Muscle layer of duodenum (tissue), 2 donors: ENCODE results near the gene CEACAM16.
"Not testable (repeated sequence)": the region's sequence is repeated elsewhere in the genome, so short reads cannot be mapped to it uniquely, and the experiment has no call there.

Source experiments
- H3K27ac ChIP-seq: one replicate; pipeline ENCODE4 v1.7.0; 2013; ENCODE audit warnings: mild to moderate bottlenecking, low read length
- H3K27me3 ChIP-seq: one replicate; pipeline ENCODE4 v1.7.0; 2013; ENCODE audit warnings: low read depth, mild to moderate bottlenecking, control low read depth, low read length
- H3K36me3 ChIP-seq, 2 donors: one replicate each; pipeline ENCODE4 v1.7.0; 2013; ENCODE audit warnings: low read length in 2 of 2, control low read depth in 1 of 2, mild to moderate bottlenecking in 1 of 2; ENCODE audit not compliant: insufficient read depth in 2 of 2, control insufficient read depth in 1 of 2
- H3K4me1 ChIP-seq, 2 donors: one replicate each; pipeline ENCODE4 v1.7.0; 2013; ENCODE audit warnings: low read length in 2 of 2, mild to moderate bottlenecking in 2 of 2, control low read depth in 1 of 2, moderate library complexity in 1 of 2; ENCODE audit not compliant: insufficient read depth in 2 of 2, control insufficient read depth in 1 of 2
- H3K4me3 ChIP-seq, 2 donors: one replicate each; pipeline ENCODE4 v1.7.0; 2013; ENCODE audit warnings: low read length in 2 of 2, low read depth in 1 of 2, mild to moderate bottlenecking in 1 of 2
- H3K9me3 ChIP-seq, 2 donors: one replicate each; pipeline ENCODE4 v1.7.0; 2013; ENCODE audit warnings: low read length in 2 of 2, control low read depth in 1 of 2, mild to moderate bottlenecking in 1 of 2; ENCODE audit not compliant: control insufficient read depth in 1 of 2
- donor health status: healthy.

The CEACAM16 gene

GRCh38 chr19:44720396-44720795 is 21.4 kb downstream of the CEACAM16 start:
- H3K9me3 ChIP-seq, H3K36me3 ChIP-seq, H3K27ac ChIP-seq, H3K4me3 ChIP-seq, H3K27me3 ChIP-seq: not testable (repeated sequence)
- H3K4me1 ChIP-seq = peaks cover 17 to 26% of the 10 kb centered on the region in 2 donors

- H3K27ac ChIP-seq = no peak overlapping the region
- H3K4me1 ChIP-seq = peaks cover 21 to 26% of the 10 kb centered on the region in 2 donors
- no peaks in the 10 kb centered on the region for H3K9me3 ChIP-seq
Measured at GRCh38 chr19:44720945-44721344, 22.0 kb downstream of the CEACAM16 start.

GRCh38 chr19:44721369-44721768 is 22.4 kb downstream of the CEACAM16 start:
- H3K27ac ChIP-seq, H3K36me3 ChIP-seq, H3K9me3 ChIP-seq, H3K27me3 ChIP-seq, H3K4me3 ChIP-seq: not testable (repeated sequence)
- peaks cover 21 to 26% of the 10 kb centered on the region in 2 donors for H3K4me1 ChIP-seq

More at GRCh38 chr19:44720945-44721344, 22.0 kb downstream of the CEACAM16 start:
- no peak overlapping the region for H3K4me3 ChIP-seq
- H3K36me3 ChIP-seq = no peaks in the 10 kb centered on the region
- no peaks in the 10 kb centered on the region for H3K27me3 ChIP-seq

- Histone ChIP-seq H3K9me3 (no peaks in the 10 kb centered on the region), H3K27me3 (no peaks in the 10 kb centered on the region), H3K36me3 (no peaks in the 10 kb centered on the region), H3K4me1 (peaks cover 21 to 26% of the 10 kb centered on the region in 2 donors), H3K4me3 (no peak overlapping the region), H3K27ac (no peak overlapping the region)
Measured at GRCh38 chr19:44722131-44723121, 23.5 kb downstream of the CEACAM16 start.

- Histone ChIP-seq H3K9me3 (no peaks in the 10 kb centered on the region), H3K36me3 (no peaks in the 10 kb centered on the region), H3K27ac (no peak overlapping the region), H3K27me3 (no peaks in the 10 kb centered on the region), H3K4me1 (peaks cover 18 to 25% of the 10 kb centered on the region in 2 donors), H3K4me3 (no peak overlapping the region)
Measured at GRCh38 chr19:44723299-44723951, 24.5 kb downstream of the CEACAM16 start.

GRCh38 chr19:44723952-44724319 is 25.0 kb downstream of the CEACAM16 start:
- Histone ChIP-seq H3K36me3 (no peaks in the 10 kb centered on the region), H3K4me3 (peak overlapping the region in 1 of 2 donors; percentile 8), H3K27ac (peak overlapping the region; percentile 64), H3K27me3 (no peaks in the 10 kb centered on the region), H3K9me3 (no peaks in the 10 kb centered on the region), H3K4me1 (peaks cover 13 to 20% of the 10 kb centered on the region in 2 donors)

- Histone ChIP-seq H3K4me3 (no peak overlapping the region), H3K27me3 (no peaks in the 10 kb centered on the region), H3K36me3 (no peaks in the 10 kb centered on the region), H3K27ac (peak overlapping the region; percentile 72), H3K9me3 (no peaks in the 10 kb centered on the region), H3K4me1 (peaks cover 8 to 16% of the 10 kb centered on the region in 2 donors)
Measured at GRCh38 chr19:44725251-44725650, 26.3 kb downstream of the CEACAM16 start.

GRCh38 chr19:44725684-44726083 is 26.7 kb downstream of the CEACAM16 start:
- Histone ChIP-seq H3K27me3 (no peaks in the 10 kb centered on the region), H3K4me3 (no peak overlapping the region), H3K4me1 (peaks cover 8 to 16% of the 10 kb centered on the region in 2 donors), H3K9me3 (no peaks in the 10 kb centered on the region), H3K27ac (peak overlapping the region; percentile 72), H3K36me3 (no peaks in the 10 kb centered on the region)

GRCh38 chr19:44726465-44726864 is 27.5 kb downstream of the CEACAM16 start:
- Histone ChIP-seq H3K27me3 (no peaks in the 10 kb centered on the region), H3K9me3 (no peaks in the 10 kb centered on the region), H3K36me3 (no peaks in the 10 kb centered on the region), H3K4me3 (no peak overlapping the region), H3K27ac (no peak overlapping the region), H3K4me1 (peaks cover 8 to 16% of the 10 kb centered on the region in 2 donors)

GRCh38 chr19:44728178-44728577 is 29.2 kb downstream of the CEACAM16 start:
- Histone ChIP-seq H3K27me3 (no peaks in the 10 kb centered on the region), H3K27ac (no peak overlapping the region), H3K4me3 (no peak overlapping the region), H3K9me3 (no peaks in the 10 kb centered on the region), H3K4me1 (peaks cover 4 to 12% of the 10 kb centered on the region in 2 donors), H3K36me3 (no peaks in the 10 kb centered on the region)

- no peaks in the 10 kb centered on the region for H3K36me3 ChIP-seq
- no peaks in the 10 kb centered on the region for H3K9me3 ChIP-seq
- H3K4me3 ChIP-seq = no peak overlapping the region
- H3K4me1 ChIP-seq = peaks cover 4% of the 10 kb centered on the region in 2 donors
- no peak overlapping the region for H3K27ac ChIP-seq
- no peaks in the 10 kb centered on the region for H3K27me3 ChIP-seq
Measured at GRCh38 chr19:44729516-44730033, 30.6 kb downstream of the CEACAM16 start.
